Measurements from ENCODE around the gene RAD51B.

DNA sequence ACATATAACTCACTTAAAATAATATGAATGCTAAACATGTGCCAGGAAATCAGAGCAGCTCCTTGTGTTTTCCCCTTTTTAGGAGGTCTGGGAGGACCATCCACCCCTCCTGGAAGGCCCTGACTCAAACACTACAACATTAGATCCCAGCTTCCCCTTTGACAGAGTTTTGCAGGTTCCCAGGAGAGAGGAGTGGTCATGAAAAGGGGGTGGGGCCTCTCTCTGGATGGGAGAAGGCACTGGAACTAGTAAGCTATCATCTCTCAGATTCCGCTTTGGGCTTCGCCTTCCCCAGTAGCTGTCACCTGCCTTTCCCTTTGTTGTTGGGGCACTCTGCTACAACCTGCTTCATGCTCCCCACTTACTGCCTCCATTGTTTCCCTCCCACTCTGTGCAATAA lies 824.1 kb downstream of the RAD51B start:
- TF ChIP-seq, protein P1, sequence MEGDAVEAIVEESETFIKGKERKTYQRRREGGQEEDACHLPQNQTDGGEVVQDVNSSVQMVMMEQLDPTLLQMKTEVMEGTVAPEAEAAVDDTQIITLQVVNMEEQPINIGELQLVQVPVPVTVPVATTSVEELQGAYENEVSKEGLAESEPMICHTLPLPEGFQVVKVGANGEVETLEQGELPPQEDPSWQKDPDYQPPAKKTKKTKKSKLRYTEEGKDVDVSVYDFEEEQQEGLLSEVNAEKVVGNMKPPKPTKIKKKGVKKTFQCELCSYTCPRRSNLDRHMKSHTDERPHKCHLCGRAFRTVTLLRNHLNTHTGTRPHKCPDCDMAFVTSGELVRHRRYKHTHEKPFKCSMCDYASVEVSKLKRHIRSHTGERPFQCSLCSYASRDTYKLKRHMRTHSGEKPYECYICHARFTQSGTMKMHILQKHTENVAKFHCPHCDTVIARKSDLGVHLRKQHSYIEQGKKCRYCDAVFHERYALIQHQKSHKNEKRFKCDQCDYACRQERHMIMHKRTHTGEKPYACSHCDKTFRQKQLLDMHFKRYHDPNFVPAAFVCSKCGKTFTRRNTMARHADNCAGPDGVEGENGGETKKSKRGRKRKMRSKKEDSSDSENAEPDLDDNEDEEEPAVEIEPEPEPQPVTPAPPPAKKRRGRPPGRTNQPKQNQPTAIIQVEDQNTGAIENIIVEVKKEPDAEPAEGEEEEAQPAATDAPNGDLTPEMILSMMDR (conservative IDR thresholded peaks at IDR 0.05; ENCODE audit: low read depth, low read length): no peak
- no peak for TF ChIP-seq EZH2phosphoT487 (IDR thresholded peaks at IDR 0.05; ENCODE audit: borderline replicate concordance, low read length)

Measured in PC-3 (cell line).